SK-N-SH (cell line): ENCODE measurements around the gene SUN5.

Experiments used
- CHD2 ChIP-seq: fragments of 150-350 bp; IDR thresholded peaks from 2 replicates; pipeline ENCODE4 v1.6.1; 2018; ENCODE audit warnings: low read length; ENCODE audit not compliant: partially characterized antibody
- EP300 ChIP-seq, 2 experiments: IDR thresholded peaks; 2 replicates each; pipeline versions ENCODE4 v1.4.0 to v1.6.1; 2012; ENCODE audit warnings: borderline replicate concordance in 1 of 2, low read depth in 1 of 2, low read length in 1 of 2
- FOSL2 ChIP-seq: IDR thresholded peaks from 2 replicates; pipeline ENCODE4 v1.4.0; 2012; ENCODE audit warnings: low read depth, mild to moderate bottlenecking, moderate library complexity, borderline replicate concordance
- FOXJ3 ChIP-seq: sonication (generic); formaldehyde crosslinking; IDR thresholded peaks from 2 replicates; pipeline ENCODE4 v1.5.1; 2020; ENCODE audit warnings: mild to moderate bottlenecking, missing genetic modification reagents
- MXI1 ChIP-seq: IDR thresholded peaks from 2 replicates; pipeline ENCODE4 v1.6.1; 2012; ENCODE audit warnings: mild to moderate bottlenecking, low read depth, low read length, improper control_type of control experiment
- NRF1 ChIP-seq: IDR thresholded peaks from 2 replicates; pipeline ENCODE4 v1.6.1; 2012; ENCODE audit warnings: low read depth, mild to moderate bottlenecking, low read length
- POLR2AphosphoS5 ChIP-seq: IDR thresholded peaks from 2 replicates; pipeline ENCODE4 v1.6.1; 2012; ENCODE audit warnings: low read depth, low read length
- RAD21 ChIP-seq: IDR thresholded peaks from 2 replicates; pipeline ENCODE4 v1.6.1; 2012; ENCODE audit warnings: mild to moderate bottlenecking, low read length
- RCOR1 ChIP-seq: fragments of 150-350 bp; IDR thresholded peaks from 2 replicates; pipeline ENCODE4 v1.6.1; 2017; ENCODE audit warnings: antibody characterized with exemption, low read length
- YY1 ChIP-seq: IDR thresholded peaks from 2 replicates; pipeline ENCODE4 v1.4.0; 2012; ENCODE audit warnings: low read depth, mild to moderate bottlenecking
- ZBTB33 ChIP-seq: IDR thresholded peaks from 2 replicates; pipeline ENCODE4 v1.4.0; 2012; ENCODE audit warnings: low read depth, borderline replicate concordance
- TF ChIP-seq, protein P1 (sequence below): fragments of 200-600 bp; sonication (generic); IDR thresholded peaks from 2 replicates; pipeline ENCODE4 v1.6.1; 2017; ENCODE audit warnings: antibody characterized with exemption, mild to moderate bottlenecking, moderate library complexity
- TF ChIP-seq, protein P2 (sequence below): fragments of 150-350 bp; IDR thresholded peaks from 2 replicates; pipeline ENCODE4 v1.6.1; 2017; ENCODE audit warnings: antibody characterized with exemption, low read length, low read depth, borderline replicate concordance

- TF ChIP-seq EP300 (IDR thresholded peaks at IDR 0.05; ENCODE audit: borderline replicate concordance in 1 of 2, low read depth in 1 of 2, low read length in 1 of 2) (no peak), CHD2 (no peak), RAD21 (no peak), NRF1 (no peak), FOXJ3 (no peak), RCOR1 (no peak), ZBTB33 (no peak), MXI1 (no peak), FOSL2 (no peak), POLR2AphosphoS5 (no peak), YY1 (no peak)
- TF ChIP-seq, protein P1, sequence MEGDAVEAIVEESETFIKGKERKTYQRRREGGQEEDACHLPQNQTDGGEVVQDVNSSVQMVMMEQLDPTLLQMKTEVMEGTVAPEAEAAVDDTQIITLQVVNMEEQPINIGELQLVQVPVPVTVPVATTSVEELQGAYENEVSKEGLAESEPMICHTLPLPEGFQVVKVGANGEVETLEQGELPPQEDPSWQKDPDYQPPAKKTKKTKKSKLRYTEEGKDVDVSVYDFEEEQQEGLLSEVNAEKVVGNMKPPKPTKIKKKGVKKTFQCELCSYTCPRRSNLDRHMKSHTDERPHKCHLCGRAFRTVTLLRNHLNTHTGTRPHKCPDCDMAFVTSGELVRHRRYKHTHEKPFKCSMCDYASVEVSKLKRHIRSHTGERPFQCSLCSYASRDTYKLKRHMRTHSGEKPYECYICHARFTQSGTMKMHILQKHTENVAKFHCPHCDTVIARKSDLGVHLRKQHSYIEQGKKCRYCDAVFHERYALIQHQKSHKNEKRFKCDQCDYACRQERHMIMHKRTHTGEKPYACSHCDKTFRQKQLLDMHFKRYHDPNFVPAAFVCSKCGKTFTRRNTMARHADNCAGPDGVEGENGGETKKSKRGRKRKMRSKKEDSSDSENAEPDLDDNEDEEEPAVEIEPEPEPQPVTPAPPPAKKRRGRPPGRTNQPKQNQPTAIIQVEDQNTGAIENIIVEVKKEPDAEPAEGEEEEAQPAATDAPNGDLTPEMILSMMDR: no peak
- TF ChIP-seq, protein P2, sequence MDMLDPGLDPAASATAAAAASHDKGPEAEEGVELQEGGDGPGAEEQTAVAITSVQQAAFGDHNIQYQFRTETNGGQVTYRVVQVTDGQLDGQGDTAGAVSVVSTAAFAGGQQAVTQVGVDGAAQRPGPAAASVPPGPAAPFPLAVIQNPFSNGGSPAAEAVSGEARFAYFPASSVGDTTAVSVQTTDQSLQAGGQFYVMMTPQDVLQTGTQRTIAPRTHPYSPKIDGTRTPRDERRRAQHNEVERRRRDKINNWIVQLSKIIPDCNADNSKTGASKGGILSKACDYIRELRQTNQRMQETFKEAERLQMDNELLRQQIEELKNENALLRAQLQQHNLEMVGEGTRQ: no peak
Measured at GRCh38 chr20:32959351-32960221, 44.6 kb downstream of the SUN5 start.
